GM21825 (cell line): ENCODE data around the gene DNAH7.
"Not testable (repeated sequence)": the region's sequence is repeated elsewhere in the genome, so short reads cannot be mapped to it uniquely, and the experiment has no call there.

ENCODE experiments used
- ATAC-seq: cut with Tn5 transposase; IDR thresholded peaks from one replicate; pipeline ENCODE4 v1.9.1; 2021; ENCODE audit warnings: mild to moderate bottlenecking, moderate library complexity; ENCODE audit not compliant: unreplicated experiment

The DNAH7 gene

GRCh38 chr2:195734395-195734794 is 334.2 kb downstream of the DNAH7 start:
- ATAC-seq: no peak

- no peak for ATAC-seq
Measured at GRCh38 chr2:195733831-195734230, 334.8 kb downstream of the DNAH7 start.

- no peak for ATAC-seq
Measured at GRCh38 chr2:195732574-195732973, 336.1 kb downstream of the DNAH7 start.

- no peak for ATAC-seq
Measured at GRCh38 chr2:195730912-195731311, 337.7 kb downstream of the DNAH7 start.

DNA sequence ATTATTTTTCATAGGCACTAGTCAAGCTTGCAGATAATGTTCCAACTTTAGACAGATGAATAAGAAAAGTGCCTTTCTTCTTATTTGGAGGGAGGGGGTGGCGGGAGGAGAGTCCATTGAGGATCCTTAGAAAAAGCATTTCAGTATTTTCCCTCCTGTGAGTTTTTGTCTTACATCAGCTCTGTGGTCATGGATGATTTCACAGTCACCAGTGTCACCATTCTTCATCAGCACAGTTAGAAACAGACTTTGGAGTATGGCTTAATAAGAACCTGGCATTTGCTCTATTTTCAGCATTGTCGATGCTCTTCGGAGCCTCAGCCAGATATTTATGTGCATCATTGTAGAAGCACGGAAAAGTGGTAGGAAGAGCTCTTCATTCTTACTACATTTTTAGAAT is 341.5 kb downstream of the DNAH7 start:
- no peak for ATAC-seq

GRCh38 chr2:195722075-195722474 is 346.6 kb downstream of the DNAH7 start:
- no peak for ATAC-seq

DNA sequence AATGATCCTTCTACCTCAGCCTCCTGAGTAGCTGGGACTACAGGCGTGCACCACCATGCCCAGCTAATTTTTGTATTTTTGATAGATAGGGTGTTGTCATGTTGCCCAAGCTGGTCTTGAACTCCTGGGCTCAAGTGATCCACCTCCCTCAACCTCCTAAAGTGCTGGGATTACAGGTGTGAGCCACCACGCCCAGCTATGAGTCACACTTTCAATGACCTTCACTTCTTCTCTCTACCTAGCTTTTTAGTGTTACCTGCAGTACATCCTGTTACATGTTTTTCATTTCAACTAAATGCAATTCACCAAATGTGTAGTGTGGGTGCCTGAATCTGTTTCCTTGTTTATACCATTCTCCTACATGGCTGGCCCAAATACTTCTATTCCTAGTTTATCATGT is 347.6 kb downstream of the DNAH7 start:
- no peak for ATAC-seq

DNA sequence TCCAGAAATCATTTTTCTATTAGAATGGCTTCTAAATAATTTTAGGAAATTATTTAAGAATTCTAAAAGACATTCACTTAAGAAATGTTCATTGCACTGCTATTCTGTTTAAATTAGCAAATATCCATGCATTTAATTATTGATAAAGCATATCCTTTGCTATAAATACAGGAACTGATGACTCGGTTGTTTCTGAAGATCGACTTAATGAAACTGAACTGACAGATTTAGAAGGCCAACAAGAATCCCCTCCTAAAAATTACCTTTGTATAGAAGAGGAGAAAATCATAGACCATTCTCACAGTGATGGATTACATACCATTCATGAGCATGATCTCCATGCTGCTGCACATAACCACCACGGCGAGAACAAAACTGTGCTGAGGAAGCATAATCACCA is 352.2 kb downstream of the DNAH7 start:
- no peak for ATAC-seq

GRCh38 chr2:195711478-195711877 is 357.2 kb downstream of the DNAH7 start:
- ATAC-seq: peak; percentile 85

GRCh38 chr2:195709901-195710806 is 358.5 kb downstream of the DNAH7 start:
- no peak for ATAC-seq

DNA sequence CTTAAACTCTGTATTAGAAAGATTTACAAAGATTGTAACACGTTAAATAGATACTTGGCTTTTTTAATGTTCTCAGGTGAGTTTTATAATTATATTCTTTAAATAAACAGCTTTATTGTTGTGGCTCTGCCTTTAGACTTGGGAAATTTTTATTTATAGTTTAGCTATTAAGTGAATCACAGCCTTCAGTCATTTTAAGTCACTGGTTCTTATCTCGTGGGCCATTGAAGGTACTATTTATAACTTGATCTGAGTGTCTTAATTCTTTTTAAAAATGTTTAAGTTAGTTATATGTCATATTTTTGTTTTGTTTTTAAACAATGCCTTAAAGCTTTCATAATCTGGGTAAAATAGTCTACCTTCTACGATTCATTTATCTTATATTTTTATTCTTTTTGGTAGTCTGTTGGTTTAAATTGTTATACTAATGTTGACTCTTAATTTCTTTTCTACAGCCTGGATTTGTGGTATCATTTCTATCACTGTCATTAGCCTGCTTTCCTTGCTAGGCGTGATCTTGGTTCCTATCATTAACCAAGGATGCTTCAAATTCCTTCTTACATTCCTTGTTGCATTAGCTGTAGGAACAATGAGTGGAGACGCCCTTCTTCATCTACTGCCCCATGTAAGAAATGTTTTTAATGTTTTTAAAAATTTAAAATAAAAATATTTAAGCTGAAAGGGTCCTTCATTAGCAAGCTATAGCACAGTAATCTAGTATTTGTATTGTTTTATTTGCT is 362.3 kb downstream of the DNAH7 start:
- ATAC-seq: no peak

DNA sequence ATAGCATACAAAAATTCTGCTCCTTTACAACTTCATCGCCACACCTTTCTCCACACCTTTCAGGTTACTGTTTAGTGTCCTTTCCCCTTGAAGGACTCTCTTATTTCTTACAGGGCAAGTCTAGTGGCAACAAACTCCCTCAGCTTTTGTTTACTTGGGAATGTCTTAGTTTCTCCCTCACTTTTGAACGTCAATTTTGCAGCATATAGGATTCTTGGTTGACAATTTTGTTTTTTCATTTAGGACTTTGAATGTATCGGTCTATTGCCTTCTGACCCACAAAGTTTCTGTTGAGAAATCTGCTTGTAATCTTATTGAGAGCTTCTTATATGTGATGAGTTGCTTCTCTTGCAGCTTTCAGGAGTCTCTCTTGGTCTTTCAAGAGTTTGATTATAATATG is 368.2 kb downstream of the DNAH7 start:
- ATAC-seq: no peak

- ATAC-seq: no peak
Measured at GRCh38 chr2:195697681-195698220, 370.9 kb downstream of the DNAH7 start.

GRCh38 chr2:195696012-195696411 is 372.6 kb downstream of the DNAH7 start:
- no peak for ATAC-seq

DNA sequence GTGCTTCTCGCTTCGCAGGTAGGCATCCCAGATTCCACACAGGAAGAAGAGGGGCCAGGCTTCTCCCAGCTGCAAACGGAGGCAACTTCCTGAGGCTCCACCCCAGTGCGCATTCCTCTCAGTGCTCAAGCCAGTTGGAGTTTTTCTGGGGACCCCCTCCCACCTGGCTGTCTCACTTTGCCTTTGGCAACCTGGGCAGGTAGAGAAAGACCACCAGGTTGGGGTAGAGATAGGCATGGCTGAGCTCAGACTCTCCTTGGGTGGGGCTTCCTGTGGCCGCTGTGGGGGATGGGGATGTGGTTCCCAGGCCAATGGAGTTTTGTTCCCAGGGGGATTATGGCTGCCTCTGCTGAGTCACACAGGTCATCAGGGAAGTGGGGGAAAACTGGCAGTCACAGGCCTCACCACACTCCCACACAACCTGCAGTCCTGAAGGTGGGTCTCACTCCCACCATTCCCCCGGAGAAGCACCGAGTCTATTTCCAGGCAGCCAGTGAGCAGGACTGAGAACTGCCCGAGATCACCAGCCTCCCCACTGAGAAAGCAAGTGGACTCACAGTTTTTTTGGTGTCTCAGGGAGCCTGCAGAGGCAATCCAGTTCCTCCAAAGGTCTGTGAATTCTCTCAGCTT is 373.5 kb downstream of the DNAH7 start:
- no peak for ATAC-seq

GRCh38 chr2:195694553-195694952 is 374.1 kb downstream of the DNAH7 start:
- ATAC-seq: no peak

- ATAC-seq: not testable (repeated sequence)
Measured at GRCh38 chr2:195692531-195692930, 376.1 kb downstream of the DNAH7 start.
